Sigmoid colon (tissue), 7 donors: ENCODE results near the gene GSTO2. TPM values are rescaled to one million over a fixed set of nuclear protein-coding genes. Genes with fewer than 3 reads are reported as not detected.

Source experiments
- DNase-seq: peaks from one replicate; pipeline ENCODE4 v3.0.0-alpha.2; 2019
- H3K27ac ChIP-seq, 4 donors: fragments of 200-600 bp; sonication (generic); one replicate each; pipeline ENCODE4 v1.5.1; 2016 to 2019; ENCODE audit warnings: mild to moderate bottlenecking in 1 of 4
- H3K27me3 ChIP-seq, 3 donors: fragments of 200-600 bp; sonication (generic); one replicate each; pipeline ENCODE4 v1.5.1; 2019; ENCODE audit warnings: mild to moderate bottlenecking in 1 of 3
- H3K36me3 ChIP-seq, 4 donors: fragments of 200-600 bp; sonication (generic); one replicate each; pipeline ENCODE4 v1.5.1; 2016 to 2019
- H3K4me1 ChIP-seq, 4 donors: fragments of 200-600 bp; sonication (generic); one replicate each; pipeline ENCODE4 v1.5.1; 2017 to 2019
- H3K4me3 ChIP-seq, 4 donors: fragments of 200-600 bp; sonication (generic); one replicate each; pipeline ENCODE4 v1.5.1; 2017 to 2019; ENCODE audit warnings: mild to moderate bottlenecking in 2 of 4, moderate library complexity in 1 of 4
- H3K9me3 ChIP-seq, 4 donors: fragments of 200-600 bp in 3 of 4; sonication (generic) in 3 of 4; one replicate each; pipeline versions ENCODE4 v1.5.1 to v1.6.1; 2013 to 2019
- EP300 ChIP-seq, 4 donors: sonication (generic); formaldehyde crosslinking; IDR thresholded peaks; one replicate each; pipeline ENCODE4 v1.6.1; 2017; ENCODE audit warnings: antibody characterized with exemption in 4 of 4
- POLR2A ChIP-seq, 2 donors: fragments of 450-650 bp; IDR thresholded peaks; one replicate each; pipeline ENCODE4 v1.6.1; 2016; ENCODE audit warnings: antibody characterized with exemption in 2 of 2, mild to moderate bottlenecking in 2 of 2, moderate library complexity in 2 of 2
- POLR2AphosphoS5 ChIP-seq, 4 donors: sonication (generic); formaldehyde crosslinking; IDR thresholded peaks; one replicate each; pipeline ENCODE4 v1.6.1; 2017; ENCODE audit warnings: antibody characterized with exemption in 4 of 4
- WGBS, 2 donors: extraction: QIAGEN DNeasy Blood & Tissue Kit; methylation state at CpG; one replicate each; pipeline ENCODE4 v1.1.7; 2013; 5-methylcytosine and 5-hydroxymethylcytosine counted together
- intact Hi-C: fragments of 100-400 bp; cut with DNase I; formaldehyde crosslinking; loops from one replicate; pipeline ENCODE4 v1.15.1; 2023
- polyA plus RNA-seq, 3 donors: library from polyadenylated mRNA; stranded (reverse); fragments of 200-250 nt; gene quantifications; one replicate each; pipeline ENCODE4 v1.2.3, GENCODE V29; 2013
- total RNA-seq, 4 donors: library from RNA; depleted of rRNA; stranded (reverse); fragments of >200 nt; gene quantifications; one replicate each; pipeline ENCODE4 v1.1.0, GENCODE V29; 2016
- TF ChIP-seq, protein P1 (sequence below), 4 experiments: fragments of 450-650 bp in 3 of 4; fragments of 200-600 bp in 1 of 4; IDR thresholded peaks; one replicate each; pipeline ENCODE4 v1.5.1; 2016 to 2019; ENCODE audit warnings: antibody characterized with exemption in 4 of 4, mild to moderate bottlenecking in 3 of 4, moderate library complexity in 2 of 4
- donor health status: healthy with polysubstance abuse.
- donor health status: Bipolar disorder and iron deficiency.
- donor health status: healthy.

Gene GSTO2
- total and polyA plus RNA-seq, 7 donors, result 0.68 to 13.2 (median 2.1) TPM

DNA sequence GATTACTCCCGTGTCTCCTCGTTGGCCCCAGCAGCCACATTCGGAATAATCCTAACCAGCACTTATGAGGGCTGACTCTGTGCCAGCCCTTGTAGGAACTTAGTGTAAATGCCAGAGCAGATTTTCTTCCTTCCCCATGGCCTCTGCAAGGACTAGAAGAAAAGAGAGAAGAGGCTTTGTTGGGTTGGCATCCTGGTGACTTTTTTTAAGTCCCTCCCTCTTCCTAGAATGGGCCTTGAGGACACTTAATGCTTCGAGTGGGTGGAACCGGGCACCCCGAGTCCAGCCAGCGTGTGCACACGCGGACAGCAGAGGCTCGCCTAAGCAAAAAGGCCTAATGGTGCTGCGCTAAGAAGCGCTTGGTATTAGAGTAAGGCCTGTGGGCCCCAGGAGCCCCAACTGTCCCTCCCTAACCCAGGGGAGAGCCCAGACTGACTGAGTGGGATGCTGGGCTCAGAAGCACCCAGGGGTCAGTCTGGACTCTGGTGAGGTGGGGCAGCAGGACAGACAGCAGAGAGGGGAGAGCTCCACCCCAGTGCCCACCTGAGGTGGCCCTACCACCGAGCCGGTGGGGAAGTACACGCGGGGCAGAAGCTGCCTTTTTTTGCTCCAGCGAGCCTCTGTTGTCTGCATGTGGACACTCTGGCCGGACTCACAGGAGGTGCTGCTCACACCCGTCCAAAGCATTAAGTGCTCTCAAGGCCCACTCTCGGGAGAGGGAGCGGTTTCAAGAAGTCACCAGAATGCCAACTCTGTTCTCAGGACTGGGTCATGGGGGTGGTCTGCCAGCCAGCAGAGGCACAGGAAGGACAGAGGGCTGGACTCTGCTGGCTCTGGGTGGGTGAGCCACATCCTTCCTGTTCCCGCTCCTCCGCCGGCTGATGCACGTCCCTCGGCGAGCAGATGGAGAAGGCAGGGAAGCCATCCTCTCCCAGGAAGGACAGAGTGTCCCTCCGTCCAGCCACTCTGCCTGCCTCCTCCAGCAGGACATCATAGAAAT is 56.8 kb downstream of the GSTO2 start:
- H3K27ac ChIP-seq, result peak overlapping the region; percentile 78 to 99 (median 96)
- H3K4me3 ChIP-seq, result no peak overlapping the region
- peak; percentile 77 for DNase-seq
- WGBS, 2 donors, result 68 to 87% methylated on average over 28 of the region's 28 CpGs
- no peaks in the 10 kb centered on the region for H3K36me3 ChIP-seq
- H3K27me3 ChIP-seq, result no peaks in the 10 kb centered on the region
- H3K9me3 ChIP-seq, result no peaks in the 10 kb centered on the region
- peaks cover 0 to 100% (median 98%) of the 10 kb centered on the region in 4 donors for H3K4me1 ChIP-seq
- TF ChIP-seq, protein P1, sequence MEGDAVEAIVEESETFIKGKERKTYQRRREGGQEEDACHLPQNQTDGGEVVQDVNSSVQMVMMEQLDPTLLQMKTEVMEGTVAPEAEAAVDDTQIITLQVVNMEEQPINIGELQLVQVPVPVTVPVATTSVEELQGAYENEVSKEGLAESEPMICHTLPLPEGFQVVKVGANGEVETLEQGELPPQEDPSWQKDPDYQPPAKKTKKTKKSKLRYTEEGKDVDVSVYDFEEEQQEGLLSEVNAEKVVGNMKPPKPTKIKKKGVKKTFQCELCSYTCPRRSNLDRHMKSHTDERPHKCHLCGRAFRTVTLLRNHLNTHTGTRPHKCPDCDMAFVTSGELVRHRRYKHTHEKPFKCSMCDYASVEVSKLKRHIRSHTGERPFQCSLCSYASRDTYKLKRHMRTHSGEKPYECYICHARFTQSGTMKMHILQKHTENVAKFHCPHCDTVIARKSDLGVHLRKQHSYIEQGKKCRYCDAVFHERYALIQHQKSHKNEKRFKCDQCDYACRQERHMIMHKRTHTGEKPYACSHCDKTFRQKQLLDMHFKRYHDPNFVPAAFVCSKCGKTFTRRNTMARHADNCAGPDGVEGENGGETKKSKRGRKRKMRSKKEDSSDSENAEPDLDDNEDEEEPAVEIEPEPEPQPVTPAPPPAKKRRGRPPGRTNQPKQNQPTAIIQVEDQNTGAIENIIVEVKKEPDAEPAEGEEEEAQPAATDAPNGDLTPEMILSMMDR (IDR thresholded peaks at IDR 0.05), result no peak
- TF ChIP-seq POLR2AphosphoS5 (IDR thresholded peaks at IDR 0.05), result peak in 3 of 4 donors; percentile 20 to 44 (median 20)
- intact Hi-C loops, result no loop called here

DNA sequence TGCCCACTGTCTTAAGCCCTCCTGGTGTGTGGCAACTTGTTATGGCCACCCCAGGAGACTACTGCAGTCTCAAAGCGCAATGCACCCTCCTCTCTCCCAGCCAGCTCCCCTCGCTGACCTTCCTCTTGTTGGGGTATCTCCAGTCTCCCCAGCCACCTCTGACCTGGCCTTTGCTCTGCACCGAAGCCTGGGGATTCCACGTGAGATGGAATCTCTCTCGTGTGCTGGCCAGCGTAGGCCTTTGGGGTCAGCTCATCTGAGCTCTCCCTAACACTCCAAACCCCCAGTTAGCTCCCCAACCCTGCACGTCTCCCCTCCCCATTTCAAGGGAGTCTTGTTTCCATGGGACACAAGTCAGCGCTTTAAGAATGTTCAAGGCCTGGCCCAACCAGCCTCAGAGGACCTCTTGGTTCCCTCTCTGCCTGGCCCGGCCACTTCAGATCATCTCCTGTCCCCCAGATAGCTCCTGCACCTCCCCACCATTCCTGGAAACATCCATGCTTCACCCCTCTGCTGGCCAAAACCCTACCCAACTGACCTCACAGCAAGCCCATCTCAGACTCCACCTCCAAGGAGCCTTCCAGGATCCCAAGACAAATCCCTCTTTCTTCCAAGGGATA is 58.1 kb downstream of the GSTO2 start:
- Histone ChIP-seq H3K9me3 (no peaks in the 10 kb centered on the region), H3K4me1 (peaks cover 0 to 100% (median 98%) of the 10 kb centered on the region in 4 donors), H3K4me3 (no peak overlapping the region), H3K27ac (peak overlapping the region; percentile 78 to 99 (median 96)), H3K27me3 (no peaks in the 10 kb centered on the region), H3K36me3 (no peaks in the 10 kb centered on the region)
- 95% methylated on average over 9 of the region's 9 CpGs for WGBS, 2 donors
- TF ChIP-seq, protein P1 (IDR thresholded peaks at IDR 0.05), result no peak
- no peak for TF ChIP-seq POLR2A (IDR thresholded peaks at IDR 0.05)
- intact Hi-C loops, result no loop called here
- DNase-seq, result peak; percentile 48

DNA sequence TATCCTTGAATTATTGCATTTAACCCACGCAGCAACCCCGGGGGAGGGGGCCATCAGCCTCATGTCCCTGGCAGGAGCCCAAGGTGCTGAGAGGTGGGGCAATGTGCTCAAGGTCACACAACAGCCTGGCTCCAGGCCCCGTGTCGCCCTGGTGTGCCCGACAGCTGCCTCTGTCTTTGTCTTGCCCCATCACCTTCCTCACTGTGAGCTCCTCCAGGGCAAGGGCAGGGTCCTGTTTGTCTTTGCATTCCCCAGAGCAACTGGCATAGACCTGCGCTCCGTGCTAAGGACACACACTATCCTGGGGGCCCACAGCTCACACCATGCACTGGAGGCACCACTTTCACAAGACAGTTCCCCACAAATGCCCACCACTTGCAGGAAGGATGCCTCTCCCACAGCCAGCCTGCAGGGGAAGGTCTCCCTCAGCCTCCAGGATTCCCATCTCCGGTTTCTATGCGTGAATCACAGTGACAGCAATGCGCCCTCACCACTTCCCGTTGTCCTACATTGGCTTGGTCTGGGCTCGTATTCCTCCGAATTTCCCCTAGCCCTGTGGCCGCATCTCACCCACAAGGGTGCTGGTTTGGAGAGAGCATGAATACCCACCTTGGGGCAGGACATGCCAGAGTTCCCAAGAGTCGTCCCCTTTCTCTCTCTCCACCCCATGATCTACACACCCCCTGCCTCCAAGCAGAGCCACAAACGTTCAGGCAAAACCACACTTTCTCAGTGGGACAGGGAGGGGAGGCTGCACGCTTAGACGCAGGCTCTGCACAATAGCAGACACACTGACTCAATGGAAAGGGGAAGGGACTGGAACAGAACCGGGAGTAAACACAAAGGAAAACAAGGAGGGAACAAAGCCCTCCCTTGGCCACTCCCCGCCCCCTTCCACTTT is 59.0 kb downstream of the GSTO2 start:
- DNase-seq, result peak; percentile 81
- H3K27me3 ChIP-seq, result no peaks in the 10 kb centered on the region
- intact Hi-C loops, result no loop called here
- no peaks in the 10 kb centered on the region for H3K36me3 ChIP-seq
- 48 to 66% methylated on average over 20 of the region's 20 CpGs for WGBS, 2 donors
- H3K27ac ChIP-seq, result peak overlapping the region; percentile 78 to 99 (median 96)
- H3K4me3 ChIP-seq, result peak overlapping the region in 3 of 4 donors; percentile 4 to 20 (median 11)
- peaks cover 0 to 100% (median 99%) of the 10 kb centered on the region in 4 donors for H3K4me1 ChIP-seq
- TF ChIP-seq POLR2A (IDR thresholded peaks at IDR 0.05) (peak in 1 of 2 donors; percentile 9), POLR2AphosphoS5 (IDR thresholded peaks at IDR 0.05) (peak; percentile 38 to 76 (median 64)), EP300 (IDR thresholded peaks at IDR 0.05) (no peak)
- TF ChIP-seq, protein P1 (IDR thresholded peaks at IDR 0.05), result no peak
- H3K9me3 ChIP-seq, result no peaks in the 10 kb centered on the region

DNA sequence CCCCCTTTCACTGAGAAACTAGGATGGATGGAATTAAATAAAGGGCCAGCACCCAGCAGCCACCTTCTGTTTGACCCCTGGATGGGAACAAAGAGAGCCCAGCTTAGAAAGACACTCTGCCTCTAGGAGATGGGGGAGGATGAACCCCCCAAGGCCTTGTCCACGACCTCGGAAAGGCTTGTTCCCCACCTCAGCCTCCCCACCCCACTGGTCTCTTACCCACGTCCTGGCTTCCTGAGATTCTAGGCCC is 59.6 kb downstream of the GSTO2 start:
- intact Hi-C loops, result no loop called here
- Histone ChIP-seq H3K4me1 (peaks cover 0 to 100% (median 99%) of the 10 kb centered on the region in 4 donors), H3K27me3 (no peaks in the 10 kb centered on the region), H3K36me3 (no peaks in the 10 kb centered on the region), H3K4me3 (peak overlapping the region in 3 of 4 donors; percentile 4 to 20 (median 11)), H3K9me3 (no peaks in the 10 kb centered on the region), H3K27ac (peak overlapping the region; percentile 78 to 99 (median 96))
- no peak for DNase-seq
- TF ChIP-seq POLR2AphosphoS5 (IDR thresholded peaks at IDR 0.05) (no peak), EP300 (IDR thresholded peaks at IDR 0.05) (no peak)
- TF ChIP-seq, protein P1 (IDR thresholded peaks at IDR 0.05), result no peak
- whole genome bisulfite sequencing, 2 donors, result 32 to 72% methylated on average over 3 of the region's 3 CpGs
